HepG2 (cell line): Measurements from ENCODE around the gene CAPZA1. TPM values are rescaled to one million over a fixed set of nuclear protein-coding genes. Genes with fewer than 3 reads are reported as not detected.
A peak's percentile ranks its signal among the peaks of the same experiment; 100 is the strongest.

Experiments
- ATAC-seq: fragments of 200-7000 bp; cut with Tn5 transposase; 3 replicates; pipeline ENCODE4 v1.9.1; 2020; ENCODE audit warnings: mild to moderate bottlenecking, moderate library complexity
- BruUV-seq: library from RNA; stranded (reverse); fragments of 400-500 nt; replicated peaks from 2 replicates; lab custom pipeline; 2021; lab: Mats Ljungman, UMichigan
- CTCF ChIA-PET: fragments of 300-600 bp; formaldehyde crosslinking; extraction: SDS; loops from one replicate; lab custom pipeline; 2021; ENCODE audit warnings: low total read pairs, inconsistent platforms, low intra/inter-chr PET ratio; lab: Yijun Ruan, JAX
- POLR2A ChIA-PET: fragments of 350-600 bp; sonication (Branson Sonifier 250); formaldehyde crosslinking; loops from one replicate; lab custom pipeline; 2020; ENCODE audit warnings: antibody characterized with exemption, inconsistent platforms; lab: Yijun Ruan, JAX
- DNase-seq: peaks from one replicate; pipeline ENCODE4 v3.0.0-alpha.2; 2015; ENCODE audit warnings: low spot score
- FAIRE-seq: peaks from 3 replicates; lab custom pipeline; 2011; peaks lifted over from hg19 to GRCh38; lab: Jason Lieb, UNC
- H2AFZ ChIP-seq: one replicate; pipeline ENCODE4 v1.6.1; 2011; ENCODE audit warnings: low read length, inconsistent platforms
- H3K27ac ChIP-seq: fragments of 300-600 bp; 3 replicates; pipeline ENCODE4 v1.8.0; 2011; ENCODE audit warnings: mixed run types, mild to moderate bottlenecking, mixed read lengths, low read length, inconsistent platforms; ENCODE audit not compliant: insufficient read depth; ENCODE audit errors: extremely low read length
- H3K27me3 ChIP-seq, 2 experiments: fragments of 200-600 bp in 1 of 2; 2 replicates in 1 of 2; 3 replicates in 1 of 2; pipeline versions ENCODE4 v1.6.0 to v1.8.0; 2011; ENCODE audit warnings: low read length in 2 of 2, mild to moderate bottlenecking in 2 of 2, moderate library complexity in 2 of 2, inconsistent platforms in 1 of 2; ENCODE audit not compliant: insufficient read depth in 2 of 2, control insufficient read depth in 1 of 2
- H3K36me3 ChIP-seq, 2 experiments: fragments of 200-600 bp in 1 of 2; replicated peaks in 1 of 2; 2 replicates in 1 of 2; 3 replicates in 1 of 2; pipeline versions ENCODE4 v1.5.1 to v1.8.0; 2011; ENCODE audit warnings: low read length in 2 of 2, inconsistent platforms in 1 of 2; ENCODE audit not compliant: insufficient read depth in 2 of 2, control insufficient read depth in 1 of 2
- H3K4me1 ChIP-seq: 2 replicates; pipeline ENCODE4 v1.5.1; 2012; ENCODE audit warnings: low read length, inconsistent platforms; ENCODE audit not compliant: insufficient read depth
- H3K4me2 ChIP-seq: 2 replicates; pipeline ENCODE4 v1.6.0; 2011; ENCODE audit warnings: low read depth, low read length, inconsistent platforms
- H3K4me3 ChIP-seq, 3 experiments: fragments of 200-600 bp in 1 of 3; sonication (generic), shearing (Covaris generic) in 1 of 3; replicated peaks in 1 of 3; 2 replicates each; pipeline ENCODE4 v1.5.1; 2011 to 2016; ENCODE audit warnings: low read length in 3 of 3, inconsistent platforms in 2 of 3, low read depth in 2 of 3, mild to moderate bottlenecking in 2 of 3, control low read depth in 1 of 3, mixed read lengths in 1 of 3; ENCODE audit not compliant: insufficient read depth in 1 of 3
- H3K79me2 ChIP-seq: one replicate; pipeline ENCODE4 v1.6.1; 2011; ENCODE audit warnings: low read length, inconsistent platforms; ENCODE audit not compliant: insufficient read depth
- H3K9ac ChIP-seq: 2 replicates; pipeline ENCODE4 v1.6.0; 2011; ENCODE audit warnings: mild to moderate bottlenecking, low read depth, low read length, inconsistent platforms; ENCODE audit not compliant: insufficient read depth
- H3K9me3 ChIP-seq: 2 replicates; pipeline ENCODE4 v1.5.1; 2012; ENCODE audit warnings: mild to moderate bottlenecking, low read length
- H4K20me1 ChIP-seq: 2 replicates; pipeline ENCODE4 v1.6.0; 2011; ENCODE audit warnings: inconsistent platforms, mild to moderate bottlenecking, low read length, moderate library complexity; ENCODE audit not compliant: insufficient read depth
- CEBPG ChIP-seq: IDR thresholded peaks from 2 replicates; pipeline ENCODE4 v1.6.1; 2016
- HHEX ChIP-seq: IDR thresholded peaks from 2 replicates; pipeline ENCODE4 v1.6.1; 2016; ENCODE audit warnings: control low read depth
- HOXA9 ChIP-seq: sonication (generic); formaldehyde crosslinking; IDR thresholded peaks from 2 replicates; pipeline ENCODE4 v1.8.1; 2022; ENCODE audit warnings: missing genetic modification reagents, mild to moderate bottlenecking, moderate library complexity, borderline replicate concordance
- KLF12 ChIP-seq: sonication (generic); formaldehyde crosslinking; IDR thresholded peaks from 2 replicates; pipeline ENCODE4 v1.4.0; 2020; ENCODE audit warnings: missing genetic modification reagents, borderline replicate concordance
- KMT2B ChIP-seq: IDR thresholded peaks from 2 replicates; pipeline ENCODE4 v1.6.1; 2016; ENCODE audit warnings: missing genetic modification reagents, missing compliant biosample characterization
- NCOA2 ChIP-seq: sonication (generic); formaldehyde crosslinking; IDR thresholded peaks from 2 replicates; pipeline ENCODE4 v1.8.0; 2022; ENCODE audit warnings: inconsistent platforms
- PPARG ChIP-seq: conservative IDR thresholded peaks from 2 replicates; pipeline ENCODE4 v1.6.1; 2016; ENCODE audit warnings: missing biosample characterization, missing genetic modification reagents
- SAP130 ChIP-seq: IDR thresholded peaks from 2 replicates; pipeline ENCODE4 v1.6.1; 2016; ENCODE audit warnings: low read depth
- TEAD2 ChIP-seq: sonication (generic); formaldehyde crosslinking; IDR thresholded peaks from 2 replicates; pipeline ENCODE4 v1.9.0; 2021; ENCODE audit warnings: missing genetic modification reagents
- ZNF235 ChIP-seq: sonication (generic); formaldehyde crosslinking; IDR thresholded peaks from 2 replicates; pipeline ENCODE4 v1.8.1; 2023; ENCODE audit warnings: mild to moderate bottlenecking, missing genetic modification reagents, borderline replicate concordance
- ZNF326 ChIP-seq: sonication (generic); formaldehyde crosslinking; IDR thresholded peaks from 2 replicates; pipeline ENCODE4 v1.4.0; 2020; ENCODE audit warnings: missing genetic modification reagents, borderline replicate concordance
- ZNF337 ChIP-seq: sonication (generic); formaldehyde crosslinking; IDR thresholded peaks from 2 replicates; pipeline ENCODE4 v1.5.1; 2020; ENCODE audit warnings: missing genetic modification reagents, low read depth, mild to moderate bottlenecking, borderline replicate concordance
- ZNF496 ChIP-seq: sonication (generic); formaldehyde crosslinking; IDR thresholded peaks from 2 replicates; pipeline ENCODE4 v1.8.1; 2023; ENCODE audit warnings: mild to moderate bottlenecking, moderate library complexity, missing genetic modification reagents; ENCODE audit not compliant: insufficient replicate concordance
- ZNF547 ChIP-seq: sonication (generic); formaldehyde crosslinking; IDR thresholded peaks from 2 replicates; pipeline ENCODE4 v1.5.1; 2020; ENCODE audit warnings: mild to moderate bottlenecking, missing genetic modification reagents
- WGBS: methylation state at CpG from one replicate; pipeline ENCODE4 v1.1.6; 2017; ENCODE audit warnings: low lambda C conversion rate; 5-methylcytosine and 5-hydroxymethylcytosine counted together
- in situ Hi-C: cut with HindIII; loops from 2 replicates; pipeline ENCODE4 v1.10.0; 2017; ENCODE audit warnings: low pct_unique_long_range_greater_than_20kb; ENCODE audit not compliant: extremely low pct_ligation_motif_present
- intact Hi-C: fragments of 100-400 bp; cut with micrococcal nuclease; formaldehyde crosslinking; loops from one replicate; pipeline ENCODE4 v1.10.0; 2022; ENCODE audit not compliant: unreplicated experiment
- polyA plus RNA-seq, 8 experiments: library from polyadenylated mRNA; depleted of rRNA in 3 of 8; stranded (reverse) in 7 of 8; unstranded in 1 of 8; fragments of >200 nt; fragmentation: Illumina TruSeq in 4 of 8; extraction: Trizol in 4 of 8; gene quantifications; 2 replicates each; pipeline versions ENCODE4 v1.2.1 to v1.2.3, GENCODE V29; 2011 to 2016; ENCODE audit warnings: low read depth in 4 of 8, missing spikeins in 1 of 8, mixed read lengths in 1 of 8; ENCODE audit not compliant: insufficient read depth in 1 of 8
- total RNA-seq, 5 experiments: library from RNA; depleted of rRNA; stranded (reverse); fragments of >200 nt; fragmentation: Illumina TruSeq; extraction: Trizol; gene quantifications; 2 replicates each; pipeline ENCODE4 v1.2.3, GENCODE V29; 2016; ENCODE audit warnings: low read depth in 1 of 5
- TF ChIP-seq, protein P1 (sequence below): sonication (generic); formaldehyde crosslinking; IDR thresholded peaks from 2 replicates; pipeline ENCODE4 v1.4.0; 2020; ENCODE audit warnings: missing genetic modification reagents
- TF ChIP-seq, protein P2 (sequence below): IDR thresholded peaks from 2 replicates; pipeline ENCODE4 v1.6.1; 2012; ENCODE audit warnings: low read depth, low read length, improper control_type of control experiment
- TF ChIP-seq, protein P3 (sequence below): sonication (generic); formaldehyde crosslinking; IDR thresholded peaks from 2 replicates; pipeline ENCODE4 v1.5.0; 2020; ENCODE audit warnings: mild to moderate bottlenecking, missing genetic modification reagents, moderate library complexity

CAPZA1 gene
- total and polyA plus RNA-seq, 2 of the 13 experiments (the other 11 are each of a cell fraction or from before 2014, with no cell fraction given), result 67.0 to 117 TPM

DNA sequence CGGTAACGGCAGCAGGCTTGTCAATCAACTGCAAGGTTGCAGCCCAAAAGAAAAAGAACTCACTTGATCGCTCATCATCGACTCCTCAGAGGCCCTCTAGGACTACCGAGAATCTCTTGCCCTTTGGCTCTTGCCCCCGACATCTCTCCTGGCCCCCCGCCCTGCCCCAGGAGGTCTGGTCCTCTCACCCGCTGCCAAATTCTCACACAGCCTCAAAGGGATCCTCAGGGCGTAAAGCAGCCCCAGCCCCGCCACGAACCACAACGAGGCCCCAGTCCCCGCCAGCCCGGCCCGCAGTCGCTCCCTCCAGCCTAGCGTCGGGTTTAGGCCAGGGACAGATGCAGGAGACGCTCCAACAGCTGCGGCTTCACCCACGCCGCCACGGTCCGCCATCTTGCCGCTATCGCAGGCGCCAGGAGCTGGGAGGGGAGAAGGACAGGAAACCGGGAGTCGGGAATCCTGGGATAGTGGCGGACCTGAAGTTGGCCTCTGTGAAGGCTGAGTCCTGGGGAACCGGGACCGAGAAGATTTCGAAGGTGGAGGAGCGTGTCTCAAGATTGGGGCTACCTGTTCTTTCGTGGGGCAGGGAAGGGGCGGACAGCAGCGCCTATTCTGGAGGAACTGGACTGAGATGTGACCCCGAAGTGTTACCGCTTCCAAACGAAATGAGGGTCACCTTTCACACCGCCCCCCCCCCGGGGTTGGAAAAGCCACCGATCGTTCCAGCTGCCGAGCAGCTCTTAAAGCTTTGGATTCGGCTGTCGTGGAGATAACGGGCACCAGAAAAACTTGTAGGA is 713 bp upstream of the CAPZA1 start, which contains the start of gene ST7L:
Gene ST7L, minus strand, starts transcription at position 421 of the 797 bp plus-strand sequence. Its CDS starts 28 bp downstream, at position 393.
- DNase-seq (peak; percentile 59), ATAC-seq (peak; percentile 90), FAIRE-seq (peak; percentile 36)
- Histone ChIP-seq H3K9ac (peak within 1 kb of the TSS; percentile 96), H3K27ac (peak within 1 kb of the TSS; percentile 95), H3K4me1 (peaks cover 32% of the 10 kb centered on the region), H2AFZ (no peak within 1 kb of the TSS), H3K9me3 (no peaks in the 10 kb centered on the region), H3K4me2 (peak within 1 kb of the TSS; percentile 89), H4K20me1 (peaks cover 13% of the 10 kb centered on the region), H3K79me2 (peaks cover 65% of the 10 kb centered on the region), H3K36me3 (peaks cover 0 to 8% of the 10 kb centered on the region in 2 experiments; a peak in 2 of 5 replicates), H3K27me3 (no peaks in the 10 kb centered on the region; a peak in 2 of 5 replicates), H3K4me3 (peak within 1 kb of the TSS; percentile 88 to 94 (median 92))
- in situ Hi-C loops (loop anchor here (5.0 kb wide), 2 partner anchors 88 to 227 kb away; partner anchors contain the start of gene RHOC), intact Hi-C loops (loop anchor here (1.0 to 2.0 kb wide), 2 partner anchors 56 to 88 kb away; partner anchors contain the start of genes MOV10 and RHOC)
- ChIA-PET POLR2A (interaction anchor here (0.6 to 2.1 kb wide), 13 partner anchors 9 to 1139 kb away, joined by 3 to 24 read pairs (median 5); partner anchors contain the start of genes MOV10 and PPM1J), CTCF (no interaction called here)
- under 1% methylated on average over 26 of the region's 48 CpGs for WGBS
- no TSS peak for BruUV-seq
- TF ChIP-seq, protein P1, sequence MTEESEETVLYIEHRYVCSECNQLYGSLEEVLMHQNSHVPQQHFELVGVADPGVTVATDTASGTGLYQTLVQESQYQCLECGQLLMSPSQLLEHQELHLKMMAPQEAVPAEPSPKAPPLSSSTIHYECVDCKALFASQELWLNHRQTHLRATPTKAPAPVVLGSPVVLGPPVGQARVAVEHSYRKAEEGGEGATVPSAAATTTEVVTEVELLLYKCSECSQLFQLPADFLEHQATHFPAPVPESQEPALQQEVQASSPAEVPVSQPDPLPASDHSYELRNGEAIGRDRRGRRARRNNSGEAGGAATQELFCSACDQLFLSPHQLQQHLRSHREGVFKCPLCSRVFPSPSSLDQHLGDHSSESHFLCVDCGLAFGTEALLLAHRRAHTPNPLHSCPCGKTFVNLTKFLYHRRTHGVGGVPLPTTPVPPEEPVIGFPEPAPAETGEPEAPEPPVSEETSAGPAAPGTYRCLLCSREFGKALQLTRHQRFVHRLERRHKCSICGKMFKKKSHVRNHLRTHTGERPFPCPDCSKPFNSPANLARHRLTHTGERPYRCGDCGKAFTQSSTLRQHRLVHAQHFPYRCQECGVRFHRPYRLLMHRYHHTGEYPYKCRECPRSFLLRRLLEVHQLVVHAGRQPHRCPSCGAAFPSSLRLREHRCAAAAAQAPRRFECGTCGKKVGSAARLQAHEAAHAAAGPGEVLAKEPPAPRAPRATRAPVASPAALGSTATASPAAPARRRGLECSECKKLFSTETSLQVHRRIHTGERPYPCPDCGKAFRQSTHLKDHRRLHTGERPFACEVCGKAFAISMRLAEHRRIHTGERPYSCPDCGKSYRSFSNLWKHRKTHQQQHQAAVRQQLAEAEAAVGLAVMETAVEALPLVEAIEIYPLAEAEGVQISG (CRISPR knock-in tag), result peak; percentile 98
- TF ChIP-seq NCOA2 (CRISPR knock-in tag), result 0 out of 2 replicates have a peak, but pooled peaks have one; percentile 18
- TF ChIP-seq KMT2B (CRISPR knock-in tag), result peak; percentile 72; the same call in 1 of the 2 replicates
- no peak for TF ChIP-seq ZNF337 (CRISPR knock-in tag)
- TF ChIP-seq HOXA9 (CRISPR knock-in tag), result no peak
- TF ChIP-seq, protein P2, sequence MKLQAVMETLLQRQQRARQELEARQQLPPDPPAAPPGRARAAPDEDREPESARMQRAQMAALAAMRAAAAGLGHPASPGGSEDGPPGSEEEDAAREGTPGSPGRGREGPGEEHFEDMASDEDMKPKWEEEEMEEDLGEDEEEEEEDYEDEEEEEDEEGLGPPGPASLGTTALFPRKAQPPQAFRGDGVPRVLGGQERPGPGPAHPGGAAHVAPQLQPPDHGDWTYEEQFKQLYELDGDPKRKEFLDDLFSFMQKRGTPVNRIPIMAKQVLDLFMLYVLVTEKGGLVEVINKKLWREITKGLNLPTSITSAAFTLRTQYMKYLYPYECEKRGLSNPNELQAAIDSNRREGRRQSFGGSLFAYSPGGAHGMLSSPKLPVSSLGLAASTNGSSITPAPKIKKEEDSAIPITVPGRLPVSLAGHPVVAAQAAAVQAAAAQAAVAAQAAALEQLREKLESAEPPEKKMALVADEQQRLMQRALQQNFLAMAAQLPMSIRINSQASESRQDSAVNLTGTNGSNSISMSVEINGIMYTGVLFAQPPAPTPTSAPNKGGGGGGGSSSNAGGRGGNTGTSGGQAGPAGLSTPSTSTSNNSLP, result no peak
- TF ChIP-seq, protein P3, sequence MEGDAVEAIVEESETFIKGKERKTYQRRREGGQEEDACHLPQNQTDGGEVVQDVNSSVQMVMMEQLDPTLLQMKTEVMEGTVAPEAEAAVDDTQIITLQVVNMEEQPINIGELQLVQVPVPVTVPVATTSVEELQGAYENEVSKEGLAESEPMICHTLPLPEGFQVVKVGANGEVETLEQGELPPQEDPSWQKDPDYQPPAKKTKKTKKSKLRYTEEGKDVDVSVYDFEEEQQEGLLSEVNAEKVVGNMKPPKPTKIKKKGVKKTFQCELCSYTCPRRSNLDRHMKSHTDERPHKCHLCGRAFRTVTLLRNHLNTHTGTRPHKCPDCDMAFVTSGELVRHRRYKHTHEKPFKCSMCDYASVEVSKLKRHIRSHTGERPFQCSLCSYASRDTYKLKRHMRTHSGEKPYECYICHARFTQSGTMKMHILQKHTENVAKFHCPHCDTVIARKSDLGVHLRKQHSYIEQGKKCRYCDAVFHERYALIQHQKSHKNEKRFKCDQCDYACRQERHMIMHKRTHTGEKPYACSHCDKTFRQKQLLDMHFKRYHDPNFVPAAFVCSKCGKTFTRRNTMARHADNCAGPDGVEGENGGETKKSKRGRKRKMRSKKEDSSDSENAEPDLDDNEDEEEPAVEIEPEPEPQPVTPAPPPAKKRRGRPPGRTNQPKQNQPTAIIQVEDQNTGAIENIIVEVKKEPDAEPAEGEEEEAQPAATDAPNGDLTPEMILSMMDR, result no peak
- TF ChIP-seq CEBPG, result no peak
- no peak for TF ChIP-seq ZNF547 (CRISPR knock-in tag)
- TF ChIP-seq ZNF235, result no peak
- no peak for TF ChIP-seq ZNF326 (CRISPR knock-in tag)
- no peak for TF ChIP-seq HHEX (CRISPR knock-in tag)
- TF ChIP-seq SAP130 (CRISPR knock-in tag), result peak; percentile 57; the same call in 1 of the 2 replicates
- TF ChIP-seq PPARG (CRISPR knock-in tag), result 0 out of 2 replicates have a peak, but pooled peaks have one; percentile 18
- no peak for TF ChIP-seq ZNF496 (CRISPR knock-in tag)
- TF ChIP-seq KLF12 (CRISPR knock-in tag), result peak; percentile 42; the same call in 1 of the 2 replicates
- no peak for TF ChIP-seq TEAD2 (CRISPR knock-in tag)
